Heart left ventricle (tissue), 16 donors: ENCODE measurements around the gene GH1. TPM values are rescaled to one million over a fixed set of nuclear protein-coding genes. Genes with fewer than 3 reads are reported as not detected.

Experiments
- ATAC-seq, 4 donors: fragments of 200-7000 bp; cut with Tn5 transposase; one replicate each; pipeline ENCODE4 v1.9.1; 2020 to 2022; ENCODE audit warnings: moderate library complexity in 4 of 4, mild to moderate bottlenecking in 3 of 4, moderate number of reproducible peaks in 1 of 4
- DNase-seq, 5 donors: peaks; one replicate each; pipeline ENCODE4 v3.0.0-alpha.2; 2020
- H3K27ac ChIP-seq, 12 donors: fragments of 200-600 bp; sonication (generic) in 4 of 12; one replicate each; pipeline versions ENCODE4 v1.5.0 to v1.8.0; 2016 to 2022; ENCODE audit warnings: mild to moderate bottlenecking in 2 of 12
- H3K27me3 ChIP-seq, 9 donors: fragments of 200-600 bp; sonication (generic) in 2 of 9; one replicate each; pipeline versions ENCODE4 v1.5.1 to v1.8.0; 2016 to 2022; ENCODE audit warnings: mild to moderate bottlenecking in 3 of 9
- H3K36me3 ChIP-seq, 9 donors: fragments of 200-600 bp; sonication (generic) in 2 of 9; one replicate each; pipeline versions ENCODE4 v1.5.0 to v1.8.0; 2018 to 2022; ENCODE audit warnings: mild to moderate bottlenecking in 2 of 9
- H3K4me1 ChIP-seq, 12 donors: fragments of 200-600 bp; sonication (generic) in 4 of 12; one replicate each; pipeline versions ENCODE4 v1.5.0 to v1.8.0; 2016 to 2022; ENCODE audit warnings: mild to moderate bottlenecking in 3 of 12
- H3K4me3 ChIP-seq, 12 donors: fragments of 200-600 bp; sonication (generic) in 4 of 12; one replicate each; pipeline versions ENCODE4 v1.5.0 to v1.8.0; 2017 to 2022; ENCODE audit warnings: mild to moderate bottlenecking in 9 of 12, moderate library complexity in 4 of 12
- H3K9me3 ChIP-seq, 12 donors: fragments of 200-600 bp; sonication (generic) in 4 of 12; one replicate each; pipeline versions ENCODE4 v1.5.0 to v1.8.0; 2016 to 2022; ENCODE audit warnings: mild to moderate bottlenecking in 1 of 12
- POLR2A ChIP-seq, 2 donors: fragments of 450-650 bp; IDR thresholded peaks; one replicate each; pipeline ENCODE4 v1.6.1; 2017; ENCODE audit warnings: antibody characterized with exemption in 2 of 2, mild to moderate bottlenecking in 2 of 2, moderate library complexity in 2 of 2
- WGBS, 4 donors: extraction: QIAGEN DNeasy Blood & Tissue Kit in 2 of 4; methylation state at CpG; one replicate each; pipeline versions ENCODE4 v1.1.5 to v1.1.7; 2013 to 2018; 5-methylcytosine and 5-hydroxymethylcytosine counted together
- intact Hi-C, 10 donors: fragments of 100-400 bp; cut with DNase I; formaldehyde crosslinking; loops; one replicate each; pipeline versions ENCODE4 v1.11.1 to v1.14.2; 2022
- polyA plus RNA-seq, 2 donors: library from polyadenylated mRNA; stranded (reverse); fragments of 200-250 nt; gene quantifications; one replicate each; pipeline ENCODE4 v1.2.3, GENCODE V29; 2013
- total RNA-seq, 9 donors: library from RNA; depleted of rRNA in 2 of 9; stranded (reverse); fragments of >200 nt in 2 of 9; fragmentation: NEBNext Ultra II Directional in 3 of 9; extraction: Animal tissue kit (Norgen Biotek cat#: 25700) in 3 of 9; gene quantifications; one replicate each; pipeline versions ENCODE4 v1.1.0 to v1.2.4, GENCODE V29; 2016 to 2023
- TF ChIP-seq, protein P1 (sequence below), 12 donors: fragments of 200-600 bp; sonication (generic) in 4 of 12; IDR thresholded peaks; one replicate each; pipeline versions ENCODE4 v1.5.0 to v1.8.0; 2018 to 2022; ENCODE audit warnings: antibody characterized with exemption in 12 of 12, mild to moderate bottlenecking in 5 of 12
- donor health status: ischemic (EF 13 %, LVEDD 7.1; RV severe dilation, severe dysfunction).
- donor health status: healthy with polysubstance abuse.
- donor health status: DM: no; HTN: yes; CAD: no.
- donor health status: DM: no; HTN: no; CAD: no.
- donor health status: ischemic (EF 25% LVEDD 6.9; RV normal size, moderate dysfunction).
- donor health status: ischemic (EF 25% LVEDD 5.7; RV mildly dilated, moderate dysfunction).
- donor health status: healthy.
- donor health status: DM: yes; HTN: yes; CAD: no.
- donor health status: ischemic (EF 35%, LVEDD 5.7; RV mildly dilated, moderate dysfunction).
- donor health status: nonischemic (EF 11% LVEDD 7.7; RV severe dilation, severe dysfunction).
- donor health status: DM: yes; HTN: yes; CAD: no.
- donor health status: PGD.
- donor health status: ischemic (EF 29% LVEDD 5.4; RV normal size, mild dysfunction).
- donor health status: nonischemic (EF 23%, LVEDD 6.1; RV moderate dilation, normal function).

The GH1 gene
- total and polyA plus RNA-seq, 11 donors, result not detected

DNA sequence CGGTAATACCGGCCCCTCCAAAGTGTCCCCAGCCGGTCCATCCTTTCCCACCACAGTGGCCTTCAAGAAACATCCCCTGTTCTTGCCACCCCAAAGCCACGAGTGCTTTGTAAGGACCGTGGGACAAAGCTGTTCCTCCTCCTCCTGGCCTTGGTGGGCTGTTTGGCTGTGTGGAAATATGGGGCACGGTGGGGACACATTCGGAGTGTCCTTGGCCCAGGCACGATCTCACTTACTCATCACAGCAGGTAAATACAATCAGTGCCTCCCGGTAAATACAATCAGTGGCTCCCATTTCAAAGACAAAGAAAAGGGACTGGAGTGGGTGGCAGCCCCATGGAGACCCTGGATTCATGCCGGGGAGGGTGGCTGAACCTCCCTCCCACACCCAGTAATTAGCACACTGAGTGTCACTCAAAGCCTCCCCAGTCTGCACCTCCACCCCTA is 43.7 kb upstream of the GH1 start:
- H3K27me3 ChIP-seq, result no peaks in the 10 kb centered on the region
- peak overlapping the region; percentile 51 to 88 (median 82) for H3K27ac ChIP-seq
- DNase-seq (no peak), ATAC-seq (no peak)
- H3K36me3 ChIP-seq, result no peaks in the 10 kb centered on the region
- H3K9me3 ChIP-seq, result no peaks in the 10 kb centered on the region
- peaks cover 8 to 47% (median 33%) of the 10 kb centered on the region in 12 donors for H3K4me1 ChIP-seq
- WGBS, 4 donors, result 47 to 63% (median 58%) methylated on average over 7 to 10 of the region's 10 CpGs
- intact Hi-C loops, result no loop called here
- TF ChIP-seq POLR2A (IDR thresholded peaks at IDR 0.05), result no peak
- TF ChIP-seq, protein P1, sequence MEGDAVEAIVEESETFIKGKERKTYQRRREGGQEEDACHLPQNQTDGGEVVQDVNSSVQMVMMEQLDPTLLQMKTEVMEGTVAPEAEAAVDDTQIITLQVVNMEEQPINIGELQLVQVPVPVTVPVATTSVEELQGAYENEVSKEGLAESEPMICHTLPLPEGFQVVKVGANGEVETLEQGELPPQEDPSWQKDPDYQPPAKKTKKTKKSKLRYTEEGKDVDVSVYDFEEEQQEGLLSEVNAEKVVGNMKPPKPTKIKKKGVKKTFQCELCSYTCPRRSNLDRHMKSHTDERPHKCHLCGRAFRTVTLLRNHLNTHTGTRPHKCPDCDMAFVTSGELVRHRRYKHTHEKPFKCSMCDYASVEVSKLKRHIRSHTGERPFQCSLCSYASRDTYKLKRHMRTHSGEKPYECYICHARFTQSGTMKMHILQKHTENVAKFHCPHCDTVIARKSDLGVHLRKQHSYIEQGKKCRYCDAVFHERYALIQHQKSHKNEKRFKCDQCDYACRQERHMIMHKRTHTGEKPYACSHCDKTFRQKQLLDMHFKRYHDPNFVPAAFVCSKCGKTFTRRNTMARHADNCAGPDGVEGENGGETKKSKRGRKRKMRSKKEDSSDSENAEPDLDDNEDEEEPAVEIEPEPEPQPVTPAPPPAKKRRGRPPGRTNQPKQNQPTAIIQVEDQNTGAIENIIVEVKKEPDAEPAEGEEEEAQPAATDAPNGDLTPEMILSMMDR (IDR thresholded peaks at IDR 0.05), result no peak
- no peak overlapping the region for H3K4me3 ChIP-seq

GRCh38 chr17:63961355-63962212 is 42.9 kb upstream of the GH1 start:
- intact Hi-C loops, result no loop called here
- peak; percentile 49 to 83 (median 76) for ATAC-seq
- DNase-seq, result peak; percentile 60 to 82 (median 72)
- Histone ChIP-seq H3K4me1 (peaks cover 8 to 47% (median 33%) of the 10 kb centered on the region in 12 donors), H3K27ac (peak overlapping the region; percentile 51 to 88 (median 82)), H3K27me3 (no peaks in the 10 kb centered on the region), H3K9me3 (no peaks in the 10 kb centered on the region), H3K36me3 (no peaks in the 10 kb centered on the region), H3K4me3 (peak overlapping the region in 7 of 12 donors; percentile 3 to 36 (median 15))
- no peak for TF ChIP-seq POLR2A (IDR thresholded peaks at IDR 0.05)
- TF ChIP-seq, protein P1 (IDR thresholded peaks at IDR 0.05), result no peak
- WGBS, 4 donors, result 23 to 31% (median 31%) methylated on average over 36 to 37 of the region's 37 CpGs

GRCh38 chr17:63960430-63960829 is 41.8 kb upstream of the GH1 start:
- H3K4me1 ChIP-seq, result peaks cover 8 to 47% (median 33%) of the 10 kb centered on the region in 12 donors
- no peak for TF ChIP-seq POLR2A (IDR thresholded peaks at IDR 0.05)
- TF ChIP-seq, protein P1 (IDR thresholded peaks at IDR 0.05), result no peak
- 49 to 77% (median 61%) methylated on average over 7 of the region's 7 CpGs for WGBS, 4 donors
- H3K27me3 ChIP-seq, result no peaks in the 10 kb centered on the region
- ATAC-seq, result peak in 1 of 4 donors; percentile 21
- H3K9me3 ChIP-seq, result no peaks in the 10 kb centered on the region
- intact Hi-C loops, result no loop called here
- no peaks in the 10 kb centered on the region for H3K36me3 ChIP-seq
- peak overlapping the region in 9 of 12 donors; percentile 39 to 58 (median 49) for H3K27ac ChIP-seq
- DNase-seq, result no peak
- H3K4me3 ChIP-seq, result no peak overlapping the region

- Histone ChIP-seq H3K27me3 (no peaks in the 10 kb centered on the region), H3K36me3 (no peaks in the 10 kb centered on the region), H3K4me3 (no peak overlapping the region), H3K27ac (peak overlapping the region in 9 of 12 donors; percentile 34 to 58 (median 49)), H3K9me3 (no peaks in the 10 kb centered on the region), H3K4me1 (peaks cover 8 to 47% (median 33%) of the 10 kb centered on the region in 12 donors)
- intact Hi-C loops, result no loop called here
- TF ChIP-seq, protein P1 (IDR thresholded peaks at IDR 0.05), result no peak
- no peak for TF ChIP-seq POLR2A (IDR thresholded peaks at IDR 0.05)
- DNase-seq (no peak), ATAC-seq (no peak)
- 82 to 90% (median 84%) methylated on average over 4 to 9 of the region's 9 CpGs for WGBS, 4 donors
Measured at GRCh38 chr17:63960006-63960405, 41.4 kb upstream of the GH1 start.
